Endothelial cell of umbilical vein (primary cell): Measurements from ENCODE around the gene GPR160.

Experiments used
- CTCF ChIP-seq, 2 donors: IDR thresholded peaks; 1 replicate in 1 of 2; 2 replicates in 1 of 2; pipeline ENCODE4 v1.5.1; 2011; ENCODE audit warnings: low read length in 2 of 2, mild to moderate bottlenecking in 2 of 2, moderate library complexity in 2 of 2, control low read depth in 1 of 2, inconsistent platforms in 1 of 2, low read depth in 1 of 2; ENCODE audit not compliant: insufficient read depth in 1 of 2; ENCODE audit errors: extremely low read depth in 1 of 2
- EZH2 ChIP-seq: IDR thresholded peaks from 2 replicates; pipeline ENCODE4 v1.6.1; 2012; ENCODE audit warnings: borderline replicate concordance, low read depth, mild to moderate bottlenecking, moderate library complexity, low read length, inconsistent platforms; ENCODE audit not compliant: severe bottlenecking
- FOS ChIP-seq: IDR thresholded peaks from 2 replicates; pipeline ENCODE4 v1.6.1; 2011; ENCODE audit warnings: mild to moderate bottlenecking, low read length, moderate library complexity, borderline replicate concordance; ENCODE audit not compliant: insufficient read depth
- GATA2 ChIP-seq: IDR thresholded peaks from 2 replicates; pipeline ENCODE4 v1.7.0; 2011; ENCODE audit warnings: low read depth, mild to moderate bottlenecking, moderate library complexity, mixed read lengths, low read length; ENCODE audit not compliant: insufficient read length, insufficient read depth
- JUN ChIP-seq: IDR thresholded peaks from 2 replicates; pipeline ENCODE4 v1.6.1; 2011; ENCODE audit warnings: borderline replicate concordance, low read depth; ENCODE audit not compliant: insufficient read length, insufficient read depth
- MAX ChIP-seq: IDR thresholded peaks from 2 replicates; pipeline ENCODE4 v1.6.1; 2011; ENCODE audit not compliant: insufficient read depth, insufficient read length
- MYC ChIP-seq: IDR thresholded peaks from one replicate; pipeline ENCODE4 v1.6.1; 2011; ENCODE audit warnings: mild to moderate bottlenecking, low read depth, low read length
- POLR2A ChIP-seq: IDR thresholded peaks from 2 replicates; pipeline ENCODE4 v1.6.1; 2012; ENCODE audit warnings: low read depth, mild to moderate bottlenecking, control low read depth, low read length
- POLR2AphosphoS5 ChIP-seq: IDR thresholded peaks from 2 replicates; pipeline ENCODE4 v1.6.1; 2012; ENCODE audit warnings: low read depth, mild to moderate bottlenecking, control low read depth, low read length, moderate library complexity; ENCODE audit not compliant: insufficient read depth

GRCh38 chr3:170016057-170016456, 21.7 kb upstream of the GPR160 start:
- TF ChIP-seq MAX (no peak), CTCF (IDR thresholded peaks at IDR 0.05; ENCODE audit: extremely low read depth in 1 of 2, insufficient read depth in 1 of 2, low read depth in 1 of 2, low read length in 2 of 2) (no peak), EZH2 (no peak), POLR2A (no peak), JUN (no peak), POLR2AphosphoS5 (no peak), FOS (no peak), GATA2 (no peak), MYC (no peak)
